Measurements from ENCODE around the gene ARHGAP29.

ARHGAP29 gene

DNA sequence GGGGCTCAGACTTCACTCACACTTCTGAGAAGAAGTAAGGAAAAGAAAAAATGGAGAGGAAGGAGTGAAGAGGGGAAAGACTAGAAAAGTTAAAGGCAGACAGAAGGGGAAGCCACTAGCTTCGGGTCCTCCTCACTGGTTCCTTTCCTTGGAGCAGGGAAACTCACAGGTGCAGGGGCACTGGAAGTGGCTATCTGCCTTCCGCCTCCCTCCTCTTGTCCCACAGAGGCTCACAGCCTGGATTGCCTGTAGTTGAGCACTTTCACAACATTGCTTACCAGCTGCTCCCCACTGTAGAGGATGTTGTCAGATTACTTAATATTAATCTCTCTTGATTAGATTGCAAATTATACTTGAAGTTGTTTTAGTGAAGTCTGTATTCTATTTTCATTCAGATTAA lies 94.8 kb downstream of the ARHGAP29 start:
- DNase-seq (ENCODE audit: low spot score in 2 of 2): no peak
- no peak overlapping the region for H3K27ac Mint-ChIP-seq
- peaks cover 5% of the 10 kb centered on the region for H3K9me3 Mint-ChIP-seq
- ATAC-seq: no peak
- no peaks in the 10 kb centered on the region for H3K4me1 Mint-ChIP-seq
- no peaks in the 10 kb centered on the region for H3K36me3 Mint-ChIP-seq
- no peak overlapping the region for H3K4me3 Mint-ChIP-seq

DNA sequence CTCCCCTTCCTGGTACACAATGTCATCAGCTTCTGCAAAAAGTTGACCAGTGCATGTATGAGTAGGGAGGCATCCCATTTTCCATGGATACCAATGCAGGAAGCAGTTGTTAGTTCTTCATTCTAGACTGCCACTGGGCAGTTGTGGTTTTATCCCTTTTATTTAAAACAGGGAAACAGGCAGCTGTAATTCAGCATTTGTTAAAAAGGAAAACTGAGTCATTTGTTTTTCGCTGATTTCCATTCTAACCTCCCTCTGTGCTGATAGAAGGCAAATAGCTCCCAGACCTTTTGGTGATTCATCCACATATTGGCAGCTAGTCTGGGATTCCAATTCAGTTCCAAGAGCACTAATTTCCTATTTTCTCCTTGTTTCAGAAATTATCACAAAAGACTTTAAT lies 95.4 kb downstream of the ARHGAP29 start:
- Mint-ChIP-seq H3K4me3 (no peak overlapping the region), H3K27ac (no peak overlapping the region), H3K4me1 (no peaks in the 10 kb centered on the region), H3K9me3 (peaks cover 5% of the 10 kb centered on the region), H3K36me3 (no peaks in the 10 kb centered on the region)
- ATAC-seq: no peak
- DNase-seq (ENCODE audit: low spot score in 2 of 2): no peak

- DNase-seq (ENCODE audit: low spot score in 2 of 2) (no peak), ATAC-seq (no peak)
- Mint-ChIP-seq H3K36me3 (no peaks in the 10 kb centered on the region), H3K4me1 (no peaks in the 10 kb centered on the region), H3K4me3 (no peak overlapping the region), H3K9me3 (no peaks in the 10 kb centered on the region), H3K27ac (no peak overlapping the region)
These were observed 105.3 kb downstream of the ARHGAP29 start for GRCh38 chr1:94132111-94132510.

DNA sequence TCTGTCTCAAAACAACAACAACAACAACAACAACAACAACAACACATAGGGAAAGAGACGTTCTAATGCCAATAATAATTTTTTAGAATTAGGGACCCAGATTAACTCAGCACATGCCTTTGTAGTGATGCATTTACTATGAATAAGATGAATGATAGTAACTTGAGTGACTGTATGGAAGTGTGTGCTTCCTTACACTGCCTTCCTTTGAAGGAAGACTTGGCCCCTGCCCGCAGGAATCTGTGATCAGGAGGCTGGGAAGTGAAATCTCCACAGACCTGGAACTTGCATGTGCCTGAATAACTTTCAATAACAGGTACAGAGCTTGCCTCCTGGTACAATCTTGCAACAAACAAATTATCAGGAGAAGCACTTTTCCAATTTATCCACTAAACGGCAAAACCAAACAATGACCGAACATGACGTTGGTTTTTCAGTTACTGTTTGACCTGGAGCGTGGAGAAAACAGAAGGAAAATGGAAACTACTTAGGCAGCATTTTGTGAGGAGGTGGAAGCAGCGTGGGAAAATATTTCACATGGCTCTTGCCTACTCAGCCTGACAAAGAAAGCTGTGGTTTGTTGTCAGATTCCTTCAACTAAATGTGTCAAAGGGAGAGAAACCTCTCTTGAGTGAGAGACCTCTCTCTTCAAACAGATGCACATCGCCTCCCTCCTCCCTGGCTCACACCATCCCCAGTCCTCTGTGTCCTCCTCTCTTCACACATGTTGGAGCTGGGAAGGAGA lies 106.4 kb downstream of the ARHGAP29 start:
- Mint-ChIP-seq H3K27ac (no peak overlapping the region), H3K4me3 (no peak overlapping the region), H3K36me3 (no peaks in the 10 kb centered on the region), H3K4me1 (no peaks in the 10 kb centered on the region), H3K9me3 (no peaks in the 10 kb centered on the region)
- DNase-seq (ENCODE audit: low spot score in 2 of 2) (no peak), ATAC-seq (no peak)

GRCh38 chr1:94126651-94127050 lies 110.7 kb downstream of the ARHGAP29 start:
- H3K27ac Mint-ChIP-seq: no peak overlapping the region
- no peak for ATAC-seq
- H3K36me3 Mint-ChIP-seq: no peaks in the 10 kb centered on the region
- no peak overlapping the region for H3K4me3 Mint-ChIP-seq
- no peaks in the 10 kb centered on the region for H3K4me1 Mint-ChIP-seq
- DNase-seq (ENCODE audit: low spot score in 2 of 2): no peak
- H3K9me3 Mint-ChIP-seq: no peaks in the 10 kb centered on the region

GRCh38 chr1:94125551-94126514 lies 111.6 kb downstream of the ARHGAP29 start:
- DNase-seq (ENCODE audit: low spot score in 2 of 2): no peak
- H3K9me3 Mint-ChIP-seq: no peaks in the 10 kb centered on the region
- ATAC-seq: no peak
- no peaks in the 10 kb centered on the region for H3K36me3 Mint-ChIP-seq
- no peak overlapping the region for H3K4me3 Mint-ChIP-seq
- H3K27ac Mint-ChIP-seq: no peak overlapping the region
- no peaks in the 10 kb centered on the region for H3K4me1 Mint-ChIP-seq

- DNase-seq (ENCODE audit: low spot score in 2 of 2): no peak
- Mint-ChIP-seq H3K36me3 (no peaks in the 10 kb centered on the region), H3K4me3 (no peak overlapping the region)
These were observed 112.8 kb downstream of the ARHGAP29 start for GRCh38 chr1:94124538-94124937.

DNA sequence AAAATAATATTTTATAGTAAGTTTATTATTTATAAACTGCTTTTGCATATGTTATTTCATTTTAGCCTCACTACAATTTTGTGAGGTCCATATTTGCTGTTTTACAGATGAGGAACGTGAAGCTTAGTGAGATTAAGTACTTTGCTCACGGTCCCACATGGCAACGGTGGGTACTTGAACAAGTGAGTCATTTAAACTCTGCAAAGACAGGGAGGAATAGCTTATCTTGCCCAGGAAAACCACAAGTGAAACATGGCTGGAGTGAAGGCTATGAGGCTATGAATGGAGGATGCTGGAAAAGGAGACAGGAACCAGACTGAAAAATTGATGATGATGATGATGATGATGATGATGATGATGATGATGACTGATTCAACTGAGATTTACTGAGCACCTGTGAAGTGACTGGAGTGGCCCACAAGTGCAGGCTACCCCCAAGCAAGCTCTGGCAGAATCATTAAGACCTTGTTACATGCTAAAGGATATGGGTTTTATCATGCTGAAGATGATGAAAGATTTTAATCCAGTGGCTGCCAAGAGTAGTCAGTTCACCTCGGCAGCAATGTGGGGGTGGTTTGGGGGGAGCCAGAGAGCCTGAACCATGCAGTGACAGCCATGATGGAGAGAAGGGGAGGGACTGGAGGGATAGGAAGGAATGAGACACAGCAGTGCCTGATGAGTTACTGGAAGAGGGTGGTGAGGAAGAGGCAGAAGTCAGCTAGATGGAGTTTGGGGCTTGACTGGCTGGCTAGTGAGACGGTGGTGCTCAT lies 115.0 kb downstream of the ARHGAP29 start:
- Mint-ChIP-seq H3K4me3 (no peak overlapping the region), H3K27ac (no peak overlapping the region), H3K9me3 (no peaks in the 10 kb centered on the region), H3K36me3 (no peaks in the 10 kb centered on the region), H3K4me1 (no peaks in the 10 kb centered on the region)
- no peak for DNase-seq (ENCODE audit: low spot score in 2 of 2)
- no peak for ATAC-seq

More at GRCh38 chr1:94124538-94124937, 112.8 kb downstream of the ARHGAP29 start:
- Mint-ChIP-seq H3K4me1 (no peaks in the 10 kb centered on the region), H3K9me3 (no peaks in the 10 kb centered on the region), H3K27ac (no peak overlapping the region)
- no peak for ATAC-seq
